Esophagus squamous epithelium (tissue), 5 donors: ENCODE measurements around the gene MLLT1. TPM values are rescaled to one million over a fixed set of nuclear protein-coding genes. Genes with fewer than 3 reads are reported as not detected.

ENCODE experiments used
- DNase-seq: peaks from one replicate; lab custom pipeline; 2025; lab: John Stamatoyannopoulos, UW
- H3K27ac ChIP-seq, 4 donors: fragments of 200-600 bp; sonication (generic); one replicate each; pipeline ENCODE4 v1.5.1; 2016 to 2019; ENCODE audit warnings: mild to moderate bottlenecking in 1 of 4
- H3K27me3 ChIP-seq, 4 donors: fragments of 200-600 bp; sonication (generic); 1 replicate in 3 of 4; 2 replicates in 1 of 4; pipeline versions ENCODE4 v1.5.1 to v1.6.0; 2017 to 2021; ENCODE audit warnings: antibody characterized with exemption in 1 of 4
- H3K36me3 ChIP-seq, 3 donors: fragments of 200-600 bp; sonication (generic); one replicate each; pipeline ENCODE4 v1.5.1; 2016 to 2019
- H3K4me1 ChIP-seq, 3 donors: fragments of 200-600 bp; sonication (generic); one replicate each; pipeline ENCODE4 v1.5.1; 2017 to 2019
- H3K4me3 ChIP-seq, 4 donors: fragments of 200-600 bp; sonication (generic); 1 replicate in 3 of 4; 2 replicates in 1 of 4; pipeline ENCODE4 v1.5.1; 2016 to 2019; ENCODE audit warnings: mild to moderate bottlenecking in 2 of 4, moderate library complexity in 1 of 4
- H3K9me3 ChIP-seq, 3 donors: fragments of 200-600 bp; sonication (generic); one replicate each; pipeline ENCODE4 v1.5.1; 2016 to 2019
- POLR2A ChIP-seq, 4 donors: fragments of 450-650 bp; IDR thresholded peaks; one replicate each; pipeline ENCODE4 v1.6.1; 2017; ENCODE audit warnings: antibody characterized with exemption in 4 of 4, mild to moderate bottlenecking in 4 of 4, moderate library complexity in 3 of 4
- WGBS, 2 donors: methylation state at CpG; one replicate each; pipeline ENCODE4 v1.1.5; 2018; 5-methylcytosine and 5-hydroxymethylcytosine counted together
- intact Hi-C: fragments of 100-400 bp; cut with DNase I; formaldehyde crosslinking; loops from one replicate; pipeline ENCODE4 v1.15.0; 2022
- total RNA-seq, 4 donors: library from RNA; depleted of rRNA; stranded (reverse); fragments of >200 nt; gene quantifications; one replicate each; pipeline ENCODE4 v1.1.0, GENCODE V29; 2016
- TF ChIP-seq, protein P1 (sequence below), 6 experiments: fragments of 450-650 bp in 4 of 6; fragments of 200-600 bp in 2 of 6; sonication (generic) in 2 of 6; IDR thresholded peaks; one replicate each; pipeline ENCODE4 v1.5.1; 2016 to 2019; ENCODE audit warnings: antibody characterized with exemption in 6 of 6, mild to moderate bottlenecking in 4 of 6, moderate library complexity in 4 of 6
- donor health status: DM: yes; HTN: yes; CAD: no.

Gene MLLT1
- total RNA-seq, 4 donors from 2014 or later, result 10.3 to 20.1 (median 12.7) TPM

DNA sequence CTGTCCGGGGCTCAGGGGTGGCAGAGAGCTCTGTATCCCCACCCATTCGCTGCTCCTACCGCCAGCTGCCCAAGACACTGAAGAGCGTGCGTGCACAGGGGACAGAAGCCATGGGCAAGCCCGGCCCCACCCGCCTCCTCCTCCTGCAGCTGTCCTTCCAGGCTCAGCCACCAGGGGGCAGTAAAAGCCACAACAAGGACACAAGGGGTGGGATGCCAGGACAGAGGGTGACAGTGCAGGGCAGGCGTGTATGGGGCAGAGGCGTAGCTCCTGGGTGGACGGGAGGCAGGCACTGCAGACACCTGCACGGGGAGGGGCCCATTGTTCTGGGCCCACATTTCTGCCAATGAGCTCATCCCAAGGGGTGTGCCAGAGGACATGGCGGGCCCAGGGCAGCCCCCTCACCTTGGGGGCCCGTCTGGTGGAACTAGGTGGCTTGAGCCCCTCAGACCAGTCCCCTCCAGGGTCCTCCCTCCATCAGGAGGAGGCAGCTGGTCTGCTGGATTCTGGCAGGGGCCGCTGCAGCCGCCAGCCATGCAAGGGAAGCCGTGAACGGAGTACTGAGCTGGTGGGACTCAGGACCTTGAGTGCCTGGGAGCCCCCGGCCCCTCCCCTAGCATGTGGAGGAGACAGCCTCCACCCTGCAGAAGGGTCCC, 61.2 kb downstream of the MLLT1 start:
- WGBS, 2 donors, result 17 to 60% methylated on average over 1 to 3 of the region's 18 CpGs
- Histone ChIP-seq H3K4me1 (peaks cover 44 to 72% (median 51%) of the 10 kb centered on the region in 3 donors), H3K9me3 (no peaks in the 10 kb centered on the region), H3K27ac (peak overlapping the region in 3 of 4 donors; percentile 31 to 45 (median 35)), H3K27me3 (no peaks in the 10 kb centered on the region), H3K4me3 (no peak overlapping the region), H3K36me3 (peaks cover 9 to 72% (median 14%) of the 10 kb centered on the region in 3 donors)
- DNase-seq, result peak; percentile 27
- no peak for TF ChIP-seq POLR2A (IDR thresholded peaks at IDR 0.05)
- TF ChIP-seq, protein P1, sequence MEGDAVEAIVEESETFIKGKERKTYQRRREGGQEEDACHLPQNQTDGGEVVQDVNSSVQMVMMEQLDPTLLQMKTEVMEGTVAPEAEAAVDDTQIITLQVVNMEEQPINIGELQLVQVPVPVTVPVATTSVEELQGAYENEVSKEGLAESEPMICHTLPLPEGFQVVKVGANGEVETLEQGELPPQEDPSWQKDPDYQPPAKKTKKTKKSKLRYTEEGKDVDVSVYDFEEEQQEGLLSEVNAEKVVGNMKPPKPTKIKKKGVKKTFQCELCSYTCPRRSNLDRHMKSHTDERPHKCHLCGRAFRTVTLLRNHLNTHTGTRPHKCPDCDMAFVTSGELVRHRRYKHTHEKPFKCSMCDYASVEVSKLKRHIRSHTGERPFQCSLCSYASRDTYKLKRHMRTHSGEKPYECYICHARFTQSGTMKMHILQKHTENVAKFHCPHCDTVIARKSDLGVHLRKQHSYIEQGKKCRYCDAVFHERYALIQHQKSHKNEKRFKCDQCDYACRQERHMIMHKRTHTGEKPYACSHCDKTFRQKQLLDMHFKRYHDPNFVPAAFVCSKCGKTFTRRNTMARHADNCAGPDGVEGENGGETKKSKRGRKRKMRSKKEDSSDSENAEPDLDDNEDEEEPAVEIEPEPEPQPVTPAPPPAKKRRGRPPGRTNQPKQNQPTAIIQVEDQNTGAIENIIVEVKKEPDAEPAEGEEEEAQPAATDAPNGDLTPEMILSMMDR (IDR thresholded peaks at IDR 0.05), result peak; percentile 93 to 99 (median 98)
- intact Hi-C loops, result loop anchor here (5.0 kb wide), 1 partner anchor 84 kb away; no protein-coding TSS in a partner anchor

DNA sequence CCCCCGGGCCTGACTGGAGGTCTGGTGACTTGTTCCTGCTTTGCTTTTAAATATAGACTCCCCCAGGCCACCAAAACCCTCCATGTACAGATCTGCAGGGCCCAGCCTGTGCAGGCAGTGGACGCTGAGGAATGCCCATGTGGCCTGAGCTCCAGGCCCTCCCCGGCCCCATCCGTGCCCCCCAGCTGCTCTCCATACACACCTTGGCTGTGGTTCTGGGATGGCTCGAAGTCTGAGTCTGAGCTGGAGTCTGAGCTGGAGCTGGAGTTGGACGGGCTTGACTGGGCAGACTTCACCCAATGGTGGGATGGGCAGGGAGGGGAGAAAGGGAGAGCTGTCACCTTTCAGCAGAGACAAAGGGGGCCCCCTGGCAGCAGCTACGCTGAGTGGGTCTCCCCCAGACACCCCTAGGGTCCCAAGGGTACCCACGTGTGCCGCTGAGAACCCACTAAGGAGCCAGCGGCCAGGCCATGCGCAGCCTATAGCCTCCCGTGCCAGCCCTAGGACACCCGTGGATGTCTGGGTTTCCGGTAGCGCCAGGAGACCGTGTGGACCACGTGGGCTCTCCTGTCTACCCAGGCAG, 61.9 kb downstream of the MLLT1 start:
- peak overlapping the region in 3 of 4 donors; percentile 0 to 35 (median 31) for H3K27ac ChIP-seq
- no peaks in the 10 kb centered on the region for H3K27me3 ChIP-seq
- peaks cover 38 to 64% (median 44%) of the 10 kb centered on the region in 3 donors for H3K4me1 ChIP-seq
- WGBS, 2 donors, result 60 to 66% methylated on average over 2 to 4 of the region's 17 CpGs
- H3K36me3 ChIP-seq, result peaks cover 10 to 78% (median 15%) of the 10 kb centered on the region in 3 donors
- no peak for DNase-seq
- no peaks in the 10 kb centered on the region for H3K9me3 ChIP-seq
- no peak overlapping the region for H3K4me3 ChIP-seq
- intact Hi-C loops, result loop anchor here (5.0 kb wide), 1 partner anchor 84 kb away; no protein-coding TSS in a partner anchor
- TF ChIP-seq, protein P1 (IDR thresholded peaks at IDR 0.05), result no peak
- no peak for TF ChIP-seq POLR2A (IDR thresholded peaks at IDR 0.05)

DNA sequence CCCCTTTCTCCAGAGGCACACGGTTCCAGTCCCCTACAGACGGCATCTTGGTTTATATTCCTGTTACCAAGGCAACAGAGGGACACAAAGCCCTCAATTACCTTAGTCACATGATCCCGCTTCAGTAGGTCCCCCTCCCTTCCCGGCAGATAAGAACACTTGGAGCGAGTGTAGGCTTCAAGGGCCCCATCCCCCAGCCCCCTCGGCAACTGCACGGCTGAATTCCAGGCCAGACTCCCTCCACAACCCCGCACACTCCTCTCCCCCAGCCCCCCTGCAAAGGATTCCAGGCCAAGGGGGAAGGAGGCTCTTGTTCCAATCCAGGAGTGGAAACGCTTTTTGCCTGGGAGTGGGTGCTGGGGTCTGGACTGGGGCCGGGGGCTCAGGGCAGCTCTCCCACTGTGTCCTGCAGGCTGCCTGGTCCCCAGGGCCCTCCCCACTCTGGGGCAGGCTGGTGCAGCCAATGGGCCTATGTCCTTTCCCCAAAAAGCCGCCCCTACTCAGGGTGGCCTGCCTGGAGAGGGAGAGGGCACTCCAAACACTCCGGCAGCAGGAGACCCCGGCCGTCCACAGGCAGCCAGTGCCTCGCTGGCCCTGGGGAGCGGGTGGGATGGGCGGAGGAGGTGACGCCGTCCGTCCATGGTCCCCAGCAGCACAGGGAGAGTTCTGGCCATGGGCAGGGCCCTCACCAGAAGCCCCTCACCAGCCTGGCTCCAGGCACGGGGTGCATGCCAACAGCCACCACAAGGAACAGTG, 62.6 kb downstream of the MLLT1 start:
- Histone ChIP-seq H3K9me3 (no peaks in the 10 kb centered on the region), H3K36me3 (peaks cover 10 to 78% (median 18%) of the 10 kb centered on the region in 3 donors), H3K4me1 (peaks cover 32 to 58% (median 37%) of the 10 kb centered on the region in 3 donors), H3K4me3 (no peak overlapping the region), H3K27ac (no peak overlapping the region), H3K27me3 (no peaks in the 10 kb centered on the region)
- TF ChIP-seq, protein P1 (IDR thresholded peaks at IDR 0.05), result no peak
- TF ChIP-seq POLR2A (IDR thresholded peaks at IDR 0.05), result no peak
- intact Hi-C loops, result loop anchor here (5.0 kb wide), 1 partner anchor 85 kb away; no protein-coding TSS in a partner anchor
- no peak for DNase-seq
- 52 to 70% methylated on average over 3 to 8 of the region's 21 CpGs for WGBS, 2 donors

DNA sequence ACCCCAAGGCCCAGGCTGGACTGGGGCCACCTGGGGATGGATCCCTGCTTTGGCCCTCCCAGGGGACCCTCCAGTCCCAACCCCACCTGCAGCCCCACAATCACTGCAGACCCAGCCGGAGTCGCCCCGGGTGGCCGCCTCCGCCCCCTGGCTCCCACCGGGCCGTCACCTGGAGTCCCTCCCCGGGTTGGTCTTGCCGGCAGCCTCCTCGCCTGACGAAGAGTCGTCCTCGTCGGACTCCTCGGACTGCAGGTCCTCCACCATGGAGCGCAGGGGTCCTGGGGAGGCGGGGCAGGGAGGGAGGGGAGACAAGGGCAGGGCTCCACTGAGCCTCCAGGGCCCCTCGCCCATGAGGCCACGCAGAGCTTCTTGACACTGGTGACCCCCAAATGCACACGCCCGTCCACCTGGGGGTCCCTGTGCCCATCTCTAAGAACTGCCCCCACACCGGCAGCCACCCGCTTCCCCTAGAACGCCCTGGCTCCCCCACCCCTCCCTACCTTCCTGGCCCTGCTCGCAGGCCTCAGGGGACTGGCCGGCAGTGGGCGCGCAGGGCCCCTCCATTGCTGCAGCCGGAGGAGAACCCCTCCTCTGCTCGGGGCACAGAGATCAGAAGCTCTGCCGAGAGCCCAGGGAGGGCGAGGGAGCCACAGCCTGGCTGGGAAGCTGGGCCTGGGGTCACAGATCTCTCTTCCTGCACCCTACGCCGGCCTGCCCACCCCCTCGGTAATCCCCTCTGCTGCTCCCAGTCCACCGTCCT, 63.4 kb downstream of the MLLT1 start:
- intact Hi-C loops, result loop anchor here (5.0 kb wide), 1 partner anchor 86 kb away; no protein-coding TSS in a partner anchor
- no peak overlapping the region for H3K27ac ChIP-seq
- peaks cover 7 to 78% (median 11%) of the 10 kb centered on the region in 3 donors for H3K36me3 ChIP-seq
- no peaks in the 10 kb centered on the region for H3K27me3 ChIP-seq
- H3K9me3 ChIP-seq, result no peaks in the 10 kb centered on the region
- TF ChIP-seq, protein P1 (IDR thresholded peaks at IDR 0.05), result no peak
- TF ChIP-seq POLR2A (IDR thresholded peaks at IDR 0.05), result no peak
- WGBS, 2 donors, result 80 to 84% methylated on average over 1 to 6 of the region's 36 CpGs
- DNase-seq, result no peak
- no peak overlapping the region for H3K4me3 ChIP-seq
- peaks cover 29 to 50% (median 32%) of the 10 kb centered on the region in 3 donors for H3K4me1 ChIP-seq
